MV-4-11 (cell line): Measurements from ENCODE around the gene SUPT3H.

ENCODE experiments used
- DNase-seq: peaks from one replicate; lab custom pipeline; 2025; lab: John Stamatoyannopoulos, UW

Gene SUPT3H

GRCh38 chr6:44789806-44790205 lies 587.9 kb downstream of the SUPT3H start:
- DNase-seq: no peak

- no peak for DNase-seq
Measured at GRCh38 chr6:44789061-44789460, 588.7 kb downstream of the SUPT3H start.

GRCh38 chr6:44788387-44788981 lies 589.2 kb downstream of the SUPT3H start:
- DNase-seq: no peak

GRCh38 chr6:44787254-44787834 lies 590.4 kb downstream of the SUPT3H start:
- DNase-seq: no peak

GRCh38 chr6:44785130-44785529 lies 592.6 kb downstream of the SUPT3H start:
- no peak for DNase-seq

- no peak for DNase-seq
Measured at GRCh38 chr6:44784195-44784594, 593.5 kb downstream of the SUPT3H start.

- DNase-seq: no peak
Measured at GRCh38 chr6:44782892-44783291, 594.8 kb downstream of the SUPT3H start.

GRCh38 chr6:44781912-44782597 lies 595.7 kb downstream of the SUPT3H start:
- no peak for DNase-seq

GRCh38 chr6:44780161-44780560 lies 597.6 kb downstream of the SUPT3H start:
- DNase-seq: no peak

- peak; percentile 94 for DNase-seq
Measured at GRCh38 chr6:44779130-44779826, 598.5 kb downstream of the SUPT3H start.
